Dermis microvascular lymphatic vessel endothelial cell (primary cell): ENCODE measurements around the gene DESI2. TPM values are rescaled to one million over a fixed set of nuclear protein-coding genes. Genes with fewer than 3 reads are reported as not detected.
A peak's percentile ranks its signal among the peaks of the same experiment; 100 is the strongest.
"Not testable (repeated sequence)": the region's sequence is repeated elsewhere in the genome, so short reads cannot be mapped to it uniquely, and the experiment has no call there.

Experiments used
- DNase-seq, 2 donors: peaks; one replicate each; pipeline versions ENCODE4 v3.0.0 to v3.0.0-alpha.2; 2010; ENCODE audit warnings: low read depth in 2 of 2
- total RNA-seq: library from RNA; depleted of rRNA; stranded (reverse); fragments of >200 nt; gene quantifications from 2 replicates; pipeline ENCODE4 v1.2.1, GENCODE V29; 2014

DESI2 gene
- total RNA-seq, 1 donor from 2014 or later, result 43.9 TPM

DNA sequence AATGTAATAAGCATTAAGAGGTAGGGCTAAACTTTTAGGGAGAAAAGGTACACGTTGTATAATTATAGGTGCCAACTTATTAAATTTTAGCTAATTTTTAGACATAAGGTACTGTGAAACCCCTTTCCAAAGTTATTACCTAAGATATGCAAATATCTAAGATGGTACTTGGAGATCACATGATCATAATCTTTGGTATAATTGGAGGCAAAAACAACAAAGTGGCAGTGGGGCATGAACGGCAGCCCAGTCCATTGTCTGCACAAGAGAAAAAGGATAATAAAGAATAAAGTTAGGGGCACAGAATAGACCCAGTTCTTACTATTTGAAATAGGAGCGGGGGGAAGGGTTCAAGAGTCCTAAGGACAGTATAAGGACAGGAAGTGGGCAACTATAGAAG, 51.2 kb downstream of the DESI2 start:
- no peak for DNase-seq

DNA sequence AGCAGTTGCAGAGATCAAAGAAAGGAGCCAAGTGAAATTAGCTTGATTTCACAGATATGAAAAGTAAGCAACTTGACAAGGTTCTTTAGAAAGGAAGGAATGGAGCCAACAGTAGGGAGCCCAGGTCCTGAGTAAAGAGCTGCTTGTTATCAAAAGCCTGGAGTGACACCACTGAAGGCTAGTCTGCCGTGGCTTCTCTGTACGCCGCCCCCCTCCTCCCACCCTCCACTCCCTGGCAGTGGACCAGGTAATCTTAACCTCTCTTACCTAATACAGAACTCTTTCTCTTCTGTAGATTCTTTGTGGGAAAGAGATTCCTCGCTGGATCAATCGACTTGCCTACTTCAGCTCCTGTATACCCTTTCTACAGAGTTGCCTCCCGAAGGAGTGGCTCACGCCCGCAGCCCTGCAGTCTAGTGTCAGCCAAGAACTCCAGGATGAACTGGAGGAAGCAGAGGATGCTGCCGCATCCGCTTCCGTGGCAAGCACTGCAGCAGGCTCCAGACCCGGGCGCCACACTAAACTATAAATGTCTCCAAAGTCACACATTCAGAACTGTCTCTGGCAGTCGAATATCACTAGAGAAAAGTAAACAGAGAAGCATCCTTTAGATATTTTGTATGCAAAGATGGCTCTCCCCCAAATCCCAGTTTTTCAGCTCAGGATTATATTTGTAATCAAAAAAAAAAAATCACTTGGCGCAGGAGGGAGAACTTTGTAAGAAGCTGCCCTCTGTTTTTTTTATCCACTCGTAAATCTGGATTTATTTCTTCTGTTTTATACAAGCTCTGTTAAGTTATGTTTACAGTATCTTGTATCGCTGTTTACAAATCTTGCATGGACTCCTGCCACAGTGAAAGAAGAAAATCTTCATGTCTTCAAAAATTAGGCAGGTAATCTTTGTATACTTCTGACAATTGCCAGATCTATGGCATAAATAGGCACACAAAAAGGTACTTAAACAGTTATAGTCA, 52.6 kb downstream of the DESI2 start:
- DNase-seq, result peak in 1 of 2 donors; percentile 47

DNA sequence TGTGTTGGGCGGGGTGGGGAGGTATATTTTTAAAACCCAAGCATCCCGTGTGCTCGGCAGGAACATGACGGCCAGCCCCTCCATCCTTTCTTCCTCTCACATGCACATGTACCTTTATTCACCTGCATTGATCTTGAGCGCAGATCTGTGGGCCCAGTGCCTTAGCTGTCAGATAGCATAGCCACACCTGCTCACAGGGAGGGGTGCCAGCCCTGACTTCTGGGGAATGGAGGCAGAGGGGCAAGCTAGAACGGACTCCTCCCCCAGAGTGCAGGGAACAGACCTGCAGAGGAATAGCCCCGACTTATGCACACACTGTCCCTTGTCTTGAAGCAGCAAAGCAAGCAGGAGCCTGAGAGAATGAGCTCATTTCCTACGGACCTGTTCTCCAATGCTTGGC, 56.1 kb downstream of the DESI2 start:
- no peak for DNase-seq

DNA sequence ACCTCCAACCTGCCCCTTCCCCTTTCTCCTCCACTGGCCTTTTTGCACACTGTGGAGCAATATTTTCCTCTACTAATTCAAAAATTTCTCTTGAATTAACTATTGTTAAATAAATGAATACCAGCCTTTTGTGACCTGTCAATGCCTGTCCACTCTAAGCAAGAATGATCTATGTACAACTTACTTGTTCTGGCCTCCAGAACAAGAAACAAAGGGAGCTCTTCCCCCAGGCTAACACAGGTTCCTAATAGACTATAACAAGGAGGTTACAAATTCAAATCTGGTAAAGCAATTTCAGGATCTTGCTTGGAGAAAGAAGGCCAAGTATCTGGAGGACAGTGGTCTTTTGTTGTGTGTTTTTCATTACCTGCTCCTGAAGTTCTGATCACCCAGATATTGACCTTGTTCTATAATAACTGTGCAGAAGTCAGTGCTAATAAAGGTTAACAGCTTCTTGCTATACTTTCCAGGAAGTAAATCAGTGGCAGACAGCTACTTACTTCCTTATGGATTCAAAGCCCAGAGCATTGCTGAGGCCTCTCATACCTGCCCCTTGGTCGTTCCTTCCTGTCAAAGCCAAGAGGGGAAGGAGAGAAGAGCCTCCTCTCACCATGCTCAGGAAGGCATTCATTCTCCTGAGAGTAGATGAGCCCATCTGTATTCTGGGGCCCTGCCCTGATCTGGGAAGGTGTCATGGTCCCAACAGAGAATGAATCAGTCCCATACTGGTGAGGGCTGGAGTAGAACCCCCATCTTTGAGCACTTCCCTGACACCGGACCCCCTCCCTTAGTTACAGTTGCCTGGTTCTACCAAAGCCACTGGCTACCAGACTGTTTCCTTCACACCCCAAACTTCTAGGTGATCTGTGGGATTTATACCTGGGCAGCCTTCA, 56.8 kb downstream of the DESI2 start:
- no peak for DNase-seq

DNA sequence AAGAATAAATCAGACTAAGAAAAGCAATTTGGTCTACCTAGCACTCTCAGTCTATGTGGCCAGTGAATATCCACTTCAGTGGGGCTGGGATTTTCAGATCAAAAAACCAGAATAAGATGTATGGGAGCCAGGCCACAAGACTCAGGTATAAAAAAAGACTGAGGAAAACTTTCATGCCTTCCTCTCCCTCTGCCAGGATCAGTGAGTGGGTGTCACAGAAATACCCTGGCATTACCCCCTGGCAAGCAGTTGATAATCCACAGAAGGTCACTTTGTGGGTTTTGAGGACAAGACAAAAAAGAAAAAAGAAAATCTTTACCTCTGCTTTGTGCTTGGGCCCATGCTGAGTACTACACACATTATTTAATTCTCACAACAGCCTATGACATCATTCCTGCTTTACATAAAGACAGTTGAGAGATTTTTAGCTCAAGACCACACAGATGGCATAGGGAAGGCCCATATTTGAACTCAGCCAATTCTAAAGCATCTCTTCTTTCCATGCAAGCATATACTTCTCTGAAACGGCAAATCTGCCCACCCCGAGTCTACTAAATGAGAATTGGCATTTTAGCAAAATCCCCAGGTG, 57.6 kb downstream of the DESI2 start:
- no peak for DNase-seq

GRCh38 chr1:244712669-244713068, 59.7 kb downstream of the DESI2 start:
- no peak for DNase-seq

DNA sequence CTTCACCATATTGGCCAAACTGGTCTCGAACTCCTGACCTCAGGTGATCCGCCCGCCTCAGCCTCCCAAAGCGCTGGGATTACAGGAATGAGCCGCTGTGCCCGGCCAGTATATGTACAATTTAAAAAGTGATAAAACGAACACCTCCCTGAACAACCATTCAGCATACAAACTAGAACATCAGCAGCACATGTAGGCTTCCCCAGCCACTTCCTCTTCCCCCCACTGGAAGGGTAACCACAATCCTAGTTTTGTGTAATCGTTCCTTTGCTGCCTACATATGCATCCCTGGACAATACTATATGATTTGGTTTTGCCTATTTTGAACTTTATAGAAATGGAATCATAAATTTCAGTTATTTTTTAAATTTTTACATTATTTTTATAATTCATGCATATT, 60.4 kb downstream of the DESI2 start:
- DNase-seq, result no peak

GRCh38 chr1:244727871-244728474, 75.0 kb downstream of the DESI2 start:
- DNase-seq, result no peak

GRCh38 chr1:244730153-244730933, 77.4 kb downstream of the DESI2 start:
- peak in 1 of 2 donors; percentile 56 for DNase-seq

GRCh38 chr1:244730934-244731434, 78.1 kb downstream of the DESI2 start:
- DNase-seq, result no peak

DNA sequence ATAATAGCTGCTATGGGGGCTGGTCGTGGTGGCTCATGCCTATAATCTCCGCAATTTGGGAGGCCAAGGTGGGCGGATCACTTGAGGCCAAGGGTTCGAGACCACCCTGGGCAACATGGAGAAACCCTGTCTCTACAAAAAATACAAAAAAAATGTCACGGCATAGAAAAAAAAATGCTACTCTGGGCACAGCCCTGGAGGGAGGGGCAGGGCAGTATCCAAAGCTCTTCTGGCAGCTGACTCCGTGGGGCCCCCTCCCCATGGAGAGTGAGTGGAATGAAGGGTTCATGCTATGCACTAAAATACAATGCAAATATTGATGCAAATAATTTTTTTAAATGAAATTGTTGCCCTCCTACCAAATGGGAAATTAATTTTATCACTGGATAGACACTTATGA, 78.7 kb downstream of the DESI2 start:
- DNase-seq, result no peak

DNA sequence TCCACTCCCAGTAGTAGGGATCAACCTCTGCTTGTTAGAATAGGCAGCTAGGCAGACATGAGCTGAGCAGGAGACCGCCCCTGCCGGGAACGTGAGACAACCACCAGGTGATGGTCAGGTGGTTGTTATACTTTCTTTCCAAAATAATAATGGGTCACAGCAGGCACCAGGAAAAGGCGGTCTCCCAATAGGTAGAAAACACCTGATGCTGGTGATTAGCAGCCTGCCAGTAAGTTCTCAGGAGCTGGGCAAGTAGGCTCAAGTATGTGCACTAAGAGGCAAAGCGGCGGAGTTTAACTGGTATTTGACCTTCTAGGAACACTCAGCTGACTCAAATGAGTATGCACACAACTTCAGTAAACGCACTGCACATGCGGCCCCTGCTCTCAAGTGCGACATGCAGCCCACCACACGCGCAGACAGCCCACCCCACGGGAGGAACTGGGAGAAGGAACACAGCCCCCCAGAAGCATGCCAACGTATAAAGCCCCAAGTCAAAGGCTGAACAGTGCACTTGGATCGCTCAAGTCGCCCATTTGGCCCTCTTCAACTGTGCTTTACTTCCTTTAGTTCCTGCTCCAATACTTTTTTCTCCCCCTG, 80.0 kb downstream of the DESI2 start:
- DNase-seq, result no peak

DNA sequence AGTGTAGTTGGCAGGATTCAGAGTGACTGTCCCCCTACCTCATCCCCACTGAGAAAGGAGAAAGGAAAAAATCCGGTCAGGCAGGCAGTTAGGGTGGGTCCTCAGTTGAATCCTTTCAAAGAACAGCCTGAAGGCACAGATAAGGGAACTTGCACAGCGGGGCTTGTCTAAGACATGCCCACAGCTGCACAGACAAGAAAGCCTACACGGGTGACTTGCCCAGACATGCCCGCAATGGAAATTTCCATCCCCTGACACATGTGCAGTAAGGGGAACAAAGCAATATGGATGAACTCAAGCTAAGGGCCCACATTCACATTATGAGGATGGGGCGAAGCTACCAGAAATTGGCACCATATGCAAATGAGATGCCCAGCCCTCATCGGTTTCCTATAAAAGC, 82.5 kb downstream of the DESI2 start:
- DNase-seq, result peak in 1 of 2 donors; percentile 21

DNA sequence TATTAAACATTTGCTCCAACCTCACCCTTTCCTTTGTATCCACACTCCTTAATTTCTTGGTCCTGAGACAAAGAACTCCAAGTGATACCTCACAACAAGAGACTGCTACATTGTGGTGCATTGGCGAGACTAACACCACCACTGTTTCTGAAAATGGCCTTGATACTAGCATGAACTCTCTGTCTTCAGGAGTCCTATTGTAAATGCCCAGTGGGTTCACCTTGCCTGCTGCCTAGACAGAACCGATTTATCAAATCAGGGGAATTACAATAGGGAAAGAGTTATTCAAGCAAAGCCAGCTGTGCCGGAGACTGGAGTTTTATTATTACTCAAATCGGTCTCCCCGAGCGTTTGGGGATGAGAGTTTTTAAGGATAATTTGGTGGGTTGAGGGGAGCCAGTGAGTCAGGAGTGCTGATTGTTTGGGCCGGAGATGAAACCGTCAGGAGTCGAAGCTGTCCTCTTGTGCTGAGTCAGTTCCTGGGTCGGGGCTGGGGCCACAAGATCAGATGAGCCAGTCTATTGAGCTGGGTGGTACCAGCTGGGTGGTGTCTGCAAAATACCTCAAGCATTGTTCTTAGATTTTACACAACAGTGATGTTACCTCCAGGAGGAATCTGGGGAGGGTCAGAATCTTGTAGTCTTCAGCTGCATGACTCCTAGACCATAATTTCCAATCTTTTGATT, 83.1 kb downstream of the DESI2 start:
- DNase-seq, result no peak

DNA sequence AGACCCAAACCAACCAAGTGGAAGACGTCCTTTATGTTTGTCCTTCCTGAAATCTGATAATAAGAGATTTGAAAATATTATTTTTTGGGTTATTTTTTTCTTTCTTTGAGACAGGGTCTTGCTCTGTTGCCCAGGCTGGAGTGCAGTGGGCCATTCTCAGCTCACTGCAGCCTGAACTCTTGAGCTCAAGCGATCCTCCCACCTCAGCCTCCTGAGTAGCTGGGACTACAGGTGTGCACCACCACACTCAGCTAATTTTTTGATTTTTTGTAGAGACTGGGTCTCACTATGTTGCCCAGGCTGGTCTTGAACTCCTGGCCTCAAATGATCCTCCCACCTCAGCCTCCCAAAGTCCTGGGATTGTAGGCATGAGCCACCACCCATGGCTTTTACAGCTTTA, 86.2 kb downstream of the DESI2 start:
- DNase-seq, result not testable (repeated sequence)

DNA sequence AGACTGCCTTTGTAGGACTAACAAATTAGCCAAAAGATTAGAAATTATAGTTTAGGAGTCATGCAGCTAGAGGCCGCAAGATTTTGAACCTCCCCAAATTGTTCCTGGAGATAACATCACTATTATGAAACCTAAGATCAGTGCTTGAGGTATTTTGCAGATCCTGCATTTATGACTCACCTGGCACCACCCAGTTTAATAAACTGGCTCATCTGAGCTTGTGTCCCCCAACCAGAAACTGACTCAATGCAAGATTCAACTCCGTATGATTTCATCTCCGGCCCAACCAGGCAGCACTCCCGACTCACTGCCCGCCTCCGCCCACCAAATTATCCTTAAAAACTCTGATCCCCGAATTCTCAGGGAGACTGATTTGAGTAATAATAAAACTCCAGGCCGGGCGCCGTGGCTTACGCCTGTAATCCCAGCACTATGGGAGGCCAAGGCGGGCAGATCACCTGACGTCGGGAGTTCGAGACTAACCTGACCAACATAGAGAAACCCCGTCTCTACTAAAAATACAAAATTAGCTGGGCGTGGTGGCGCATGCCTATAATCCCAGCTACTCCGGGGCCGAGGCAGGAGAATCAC, 87.2 kb downstream of the DESI2 start:
- not testable (repeated sequence) for DNase-seq

GRCh38 chr1:244741692-244742091, 88.8 kb downstream of the DESI2 start:
- DNase-seq, result no peak

- DNase-seq, result no peak
Measured at GRCh38 chr1:244749230-244750016, 96.5 kb downstream of the DESI2 start.
